CD14-positive monocyte (primary cell): ENCODE measurements around the gene SPRY1. TPM values are rescaled to one million over a fixed set of nuclear protein-coding genes. Genes with fewer than 3 reads are reported as not detected.
A peak's percentile ranks its signal among the peaks of the same experiment; 100 is the strongest.

Experiments used
- DNase-seq, 3 donors: peaks; one replicate each; pipeline ENCODE4 v3.0.0-alpha.2; 2011 to 2022
- H2AFZ ChIP-seq: 2 replicates; pipeline ENCODE4 v1.6.0; 2012; ENCODE audit warnings: mild to moderate bottlenecking, low read depth, low read length, inconsistent platforms; ENCODE audit not compliant: insufficient read depth, poor library complexity, severe bottlenecking
- H3K27ac ChIP-seq, 2 donors: 1 replicate in 1 of 2; 2 replicates in 1 of 2; pipeline ENCODE4 v1.5.1; 2012 to 2013; ENCODE audit warnings: low read length in 2 of 2, control low read depth in 1 of 2, inconsistent platforms in 1 of 2, low read depth in 1 of 2, mild to moderate bottlenecking in 1 of 2
- H3K27me3 ChIP-seq, 2 donors: one replicate each; pipeline versions ENCODE4 v1.6.0 to v1.6.1; 2011 to 2013; ENCODE audit warnings: low read length in 2 of 2; ENCODE audit not compliant: control insufficient read depth in 2 of 2, insufficient read depth in 2 of 2
- H3K36me3 ChIP-seq, 2 donors: replicated peaks in 1 of 2; 1 replicate in 1 of 2; 2 replicates in 1 of 2; pipeline versions ENCODE4 v1.5.1 to v1.6.1; 2012 to 2013; ENCODE audit warnings: low read length in 2 of 2, control low read depth in 1 of 2, inconsistent platforms in 1 of 2, mild to moderate bottlenecking in 1 of 2; ENCODE audit not compliant: insufficient read depth in 2 of 2, control insufficient read depth in 1 of 2
- H3K4me1 ChIP-seq, 2 donors: 1 replicate in 1 of 2; 2 replicates in 1 of 2; pipeline versions ENCODE4 v1.5.1 to v1.6.1; 2012 to 2013; ENCODE audit warnings: low read length in 2 of 2, control low read depth in 1 of 2, inconsistent platforms in 1 of 2, mild to moderate bottlenecking in 1 of 2, moderate library complexity in 1 of 2; ENCODE audit not compliant: insufficient read depth in 2 of 2, control insufficient read depth in 1 of 2
- H3K4me2 ChIP-seq: replicated peaks from 2 replicates; pipeline ENCODE3; 2012; ENCODE audit warnings: low read length, moderate library complexity, mild to moderate bottlenecking; ENCODE audit not compliant: poor library complexity, severe bottlenecking; ENCODE audit errors: extremely low read depth
- H3K4me3 ChIP-seq, 3 experiments: fragments of 200-600 bp in 1 of 3; sonication (generic) in 1 of 3; replicated peaks in 1 of 3; 1 replicate in 2 of 3; 2 replicates in 1 of 3; pipeline ENCODE4 v1.5.1; 2011 to 2013; ENCODE audit warnings: low read length in 3 of 3, mild to moderate bottlenecking in 3 of 3, control low read depth in 2 of 3, low read depth in 2 of 3, inconsistent platforms in 1 of 3, moderate library complexity in 1 of 3
- H3K79me2 ChIP-seq: 2 replicates; pipeline ENCODE4 v1.6.0; 2012; ENCODE audit warnings: mild to moderate bottlenecking, control low read depth, inconsistent platforms, low read length, moderate library complexity; ENCODE audit not compliant: insufficient read depth
- H3K9ac ChIP-seq: 2 replicates; pipeline ENCODE4 v1.6.0; 2017; ENCODE audit warnings: low read length, mild to moderate bottlenecking; ENCODE audit not compliant: insufficient read depth, poor library complexity, severe bottlenecking
- H3K9me3 ChIP-seq, 2 donors: replicated peaks in 1 of 2; 1 replicate in 1 of 2; 2 replicates in 1 of 2; pipeline versions ENCODE4 v1.5.1 to v1.6.1; 2012 to 2013; ENCODE audit warnings: low read length in 2 of 2, control low read depth in 1 of 2; ENCODE audit not compliant: control insufficient read depth in 1 of 2, insufficient read depth in 1 of 2
- H4K20me1 ChIP-seq: 2 replicates; pipeline ENCODE4 v1.6.0; 2012; ENCODE audit warnings: mild to moderate bottlenecking, low read length, control low read depth, moderate library complexity; ENCODE audit not compliant: insufficient read depth
- H3K27ac Mint-ChIP-seq, 7 donors: one replicate each; pipeline ENCODE4 v1.8.0; 2020; ENCODE audit warnings: mild to moderate bottlenecking in 7 of 7, mixed read lengths in 7 of 7, moderate library complexity in 6 of 7, inconsistent platforms in 2 of 7
- H3K27me3 Mint-ChIP-seq, 3 donors: one replicate each; pipeline ENCODE4 v1.8.0; 2021 to 2022; ENCODE audit warnings: low read depth in 3 of 3, mild to moderate bottlenecking in 3 of 3, mixed read lengths in 3 of 3, moderate library complexity in 3 of 3, inconsistent platforms in 1 of 3
- H3K36me3 Mint-ChIP-seq, 2 donors: one replicate each; pipeline ENCODE4 v1.8.0; 2020; ENCODE audit warnings: mixed read lengths in 2 of 2, inconsistent platforms in 1 of 2, mild to moderate bottlenecking in 1 of 2
- H3K4me1 Mint-ChIP-seq: one replicate; pipeline ENCODE4 v1.8.0; 2020; ENCODE audit warnings: mild to moderate bottlenecking, mixed read lengths
- H3K4me3 Mint-ChIP-seq, 2 donors: one replicate each; pipeline ENCODE4 v1.8.0; 2020; ENCODE audit warnings: mild to moderate bottlenecking in 2 of 2, mixed read lengths in 2 of 2, moderate library complexity in 1 of 2
- H3K9me3 Mint-ChIP-seq, 7 donors: one replicate each; pipeline ENCODE4 v1.8.0; 2020 to 2022; ENCODE audit warnings: mixed read lengths in 7 of 7, mild to moderate bottlenecking in 6 of 7, moderate library complexity in 6 of 7, inconsistent platforms in 2 of 7
- WGBS: methylation state at CpG from one replicate; pipeline ENCODE4 v1.1.5; 2013; ENCODE audit warnings: missing lambda C conversion rate; ENCODE audit not compliant: insufficient coverage; 5-methylcytosine and 5-hydroxymethylcytosine counted together
- intact Hi-C, 2 donors: fragments of 100-400 bp; cut with micrococcal nuclease; formaldehyde crosslinking; loops; one replicate each; pipeline versions ENCODE4 v1.15.0 to v1.15.1; 2023
- polyA plus RNA-seq, 3 donors: library from polyadenylated mRNA; depleted of rRNA in 1 of 3; unstranded in 2 of 3; stranded (reverse) in 1 of 3; fragments of 300-500 nt in 2 of 3; fragments of >200 nt in 1 of 3; fragmentation: Illumina TruSeq in 2 of 3; gene quantifications; 1 replicate in 2 of 3; 2 replicates in 1 of 3; pipeline ENCODE4 v1.2.3, GENCODE V29; 2012 to 2021
- TF ChIP-seq, protein P1 (sequence below): fragments of 200-600 bp; IDR thresholded peaks from one replicate; pipeline ENCODE4 v1.8.0; 2022; ENCODE audit warnings: antibody characterized with exemption, mild to moderate bottlenecking

SPRY1 gene
- polyA plus RNA-seq, 3 donors, result 1.1 to 3.7 (median 2.0) TPM

DNA sequence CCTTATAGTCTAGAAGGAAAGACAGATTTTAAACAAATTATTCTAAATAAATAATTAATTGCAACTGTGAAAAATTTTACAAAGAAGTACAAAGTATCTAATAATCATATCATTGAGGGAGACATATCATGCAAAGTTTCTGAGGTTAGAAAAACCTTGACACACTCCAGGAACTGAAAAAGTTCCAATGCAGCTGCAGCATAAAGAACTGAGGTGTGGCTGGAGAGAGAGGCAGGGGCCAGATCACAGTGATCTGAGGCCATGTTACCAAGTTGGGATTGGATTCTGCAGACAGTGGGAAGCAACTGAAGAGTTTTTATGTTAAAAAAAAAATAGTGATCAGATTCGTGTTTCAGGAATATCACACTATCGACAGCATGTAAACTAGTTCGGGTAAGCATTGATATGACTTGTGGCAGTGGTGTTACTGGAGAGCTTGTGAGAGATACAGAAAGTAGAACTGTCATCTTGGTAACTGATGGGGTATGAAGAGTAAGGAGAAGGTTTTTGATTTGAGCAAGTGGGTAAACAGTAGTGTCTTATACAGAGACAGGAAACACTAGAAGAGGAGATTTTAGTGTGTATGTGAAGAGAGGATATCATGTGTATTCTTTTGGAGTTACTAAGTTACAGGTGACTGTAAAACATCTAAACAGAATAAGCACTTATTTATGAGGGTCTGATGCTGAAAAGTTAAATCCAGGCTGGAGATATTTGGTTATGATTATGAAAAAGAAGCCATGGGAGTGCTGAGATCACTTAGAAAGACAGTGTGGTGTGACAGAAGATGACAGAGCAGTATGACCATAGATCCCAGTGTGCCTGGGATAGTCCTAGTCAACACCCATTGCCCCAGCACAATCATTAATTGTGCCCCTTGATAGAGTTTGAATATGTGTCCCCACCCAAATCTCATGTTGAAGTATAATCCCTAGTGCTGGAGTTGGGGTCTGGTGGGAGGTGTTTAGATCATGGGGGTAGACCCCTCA lies 15.6 kb upstream of the SPRY1 start:
- Histone ChIP-seq H3K79me2 (no peaks in the 10 kb centered on the region), H3K27ac (no peak overlapping the region), H3K9me3 (no peaks in the 10 kb centered on the region), H2AFZ (no peak overlapping the region), H3K4me3 (no peak overlapping the region), H3K36me3 (no peaks in the 10 kb centered on the region), H3K27me3 (no peaks in the 10 kb centered on the region), H4K20me1 (no peaks in the 10 kb centered on the region), H3K4me2 (no peak overlapping the region), H3K4me1 (peaks cover 16 to 25% of the 10 kb centered on the region in 2 donors), H3K9ac (no peak overlapping the region)
- WGBS, result 94% methylated on average over 3 of the region's 3 CpGs
- no peak overlapping the region for H3K4me3 Mint-ChIP-seq
- peaks cover 0 to 3% (median 0%) of the 10 kb centered on the region in 7 donors for H3K9me3 Mint-ChIP-seq
- no peaks in the 10 kb centered on the region for H3K36me3 Mint-ChIP-seq
- peaks cover 22% of the 10 kb centered on the region for H3K4me1 Mint-ChIP-seq
- no peak for DNase-seq
- TF ChIP-seq, protein P1, sequence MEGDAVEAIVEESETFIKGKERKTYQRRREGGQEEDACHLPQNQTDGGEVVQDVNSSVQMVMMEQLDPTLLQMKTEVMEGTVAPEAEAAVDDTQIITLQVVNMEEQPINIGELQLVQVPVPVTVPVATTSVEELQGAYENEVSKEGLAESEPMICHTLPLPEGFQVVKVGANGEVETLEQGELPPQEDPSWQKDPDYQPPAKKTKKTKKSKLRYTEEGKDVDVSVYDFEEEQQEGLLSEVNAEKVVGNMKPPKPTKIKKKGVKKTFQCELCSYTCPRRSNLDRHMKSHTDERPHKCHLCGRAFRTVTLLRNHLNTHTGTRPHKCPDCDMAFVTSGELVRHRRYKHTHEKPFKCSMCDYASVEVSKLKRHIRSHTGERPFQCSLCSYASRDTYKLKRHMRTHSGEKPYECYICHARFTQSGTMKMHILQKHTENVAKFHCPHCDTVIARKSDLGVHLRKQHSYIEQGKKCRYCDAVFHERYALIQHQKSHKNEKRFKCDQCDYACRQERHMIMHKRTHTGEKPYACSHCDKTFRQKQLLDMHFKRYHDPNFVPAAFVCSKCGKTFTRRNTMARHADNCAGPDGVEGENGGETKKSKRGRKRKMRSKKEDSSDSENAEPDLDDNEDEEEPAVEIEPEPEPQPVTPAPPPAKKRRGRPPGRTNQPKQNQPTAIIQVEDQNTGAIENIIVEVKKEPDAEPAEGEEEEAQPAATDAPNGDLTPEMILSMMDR, result no peak
- peaks cover 0 to 2% (median 0%) of the 10 kb centered on the region in 3 donors for H3K27me3 Mint-ChIP-seq
- intact Hi-C loops, result no loop called here
- no peak overlapping the region for H3K27ac Mint-ChIP-seq

DNA sequence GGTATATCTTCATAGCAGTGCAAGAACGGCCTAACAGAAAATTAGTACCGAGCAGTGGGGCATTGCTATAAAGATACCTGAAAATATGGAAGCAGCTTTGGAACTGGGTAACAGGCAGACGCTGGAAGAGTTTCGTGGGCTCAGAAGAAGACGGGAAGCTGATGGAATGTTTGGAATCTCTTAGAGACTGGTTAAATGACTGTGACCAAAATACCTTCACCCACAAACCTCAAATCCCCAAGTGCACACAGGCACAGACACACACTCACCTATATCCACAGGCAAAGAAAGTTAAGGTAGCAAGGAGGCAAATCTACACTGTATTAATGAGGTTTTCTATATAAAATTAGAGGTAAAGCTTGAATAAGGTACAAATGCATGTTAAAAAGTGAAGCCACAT lies 14.6 kb upstream of the SPRY1 start:
- intact Hi-C loops, result no loop called here
- H3K79me2 ChIP-seq, result no peaks in the 10 kb centered on the region
- H4K20me1 ChIP-seq, result no peaks in the 10 kb centered on the region
- no peaks in the 10 kb centered on the region for H3K36me3 ChIP-seq
- H3K4me1 Mint-ChIP-seq, result peaks cover 17% of the 10 kb centered on the region
- no peaks in the 10 kb centered on the region for H3K9me3 Mint-ChIP-seq
- H3K27ac ChIP-seq, result no peak overlapping the region
- H3K4me1 ChIP-seq, result peaks cover 13 to 20% of the 10 kb centered on the region in 2 donors
- no peak overlapping the region for H3K4me3 Mint-ChIP-seq
- no peak overlapping the region for H3K4me2 ChIP-seq
- H3K4me3 ChIP-seq, result no peak overlapping the region
- no peak for DNase-seq
- no peaks in the 10 kb centered on the region for H3K27me3 ChIP-seq
- H3K9ac ChIP-seq, result no peak overlapping the region
- TF ChIP-seq, protein P1, result no peak
- H2AFZ ChIP-seq, result no peak overlapping the region
- H3K27ac Mint-ChIP-seq, result peak overlapping the region in 1 of 7 donors; percentile 12
- peaks cover 0 to 2% (median 0%) of the 10 kb centered on the region in 3 donors for H3K27me3 Mint-ChIP-seq
- H3K36me3 Mint-ChIP-seq, result no peaks in the 10 kb centered on the region
- no peaks in the 10 kb centered on the region for H3K9me3 ChIP-seq
- no CpG with 5 or more reads among the region's 5 CpGs for WGBS
